GM18505 (cell line): ENCODE data around the gene ACP2.

Source experiments
- ATAC-seq: cut with Tn5 transposase; IDR thresholded peaks from one replicate; pipeline ENCODE4 v1.9.1; 2021; ENCODE audit not compliant: unreplicated experiment
- POLR2A ChIP-seq: IDR thresholded peaks from 4 replicates; pipeline ENCODE4 v1.6.1; 2011; ENCODE audit warnings: borderline replicate concordance; ENCODE audit not compliant: insufficient read depth, insufficient read length; ENCODE audit errors: extremely low read depth

Gene ACP2

DNA sequence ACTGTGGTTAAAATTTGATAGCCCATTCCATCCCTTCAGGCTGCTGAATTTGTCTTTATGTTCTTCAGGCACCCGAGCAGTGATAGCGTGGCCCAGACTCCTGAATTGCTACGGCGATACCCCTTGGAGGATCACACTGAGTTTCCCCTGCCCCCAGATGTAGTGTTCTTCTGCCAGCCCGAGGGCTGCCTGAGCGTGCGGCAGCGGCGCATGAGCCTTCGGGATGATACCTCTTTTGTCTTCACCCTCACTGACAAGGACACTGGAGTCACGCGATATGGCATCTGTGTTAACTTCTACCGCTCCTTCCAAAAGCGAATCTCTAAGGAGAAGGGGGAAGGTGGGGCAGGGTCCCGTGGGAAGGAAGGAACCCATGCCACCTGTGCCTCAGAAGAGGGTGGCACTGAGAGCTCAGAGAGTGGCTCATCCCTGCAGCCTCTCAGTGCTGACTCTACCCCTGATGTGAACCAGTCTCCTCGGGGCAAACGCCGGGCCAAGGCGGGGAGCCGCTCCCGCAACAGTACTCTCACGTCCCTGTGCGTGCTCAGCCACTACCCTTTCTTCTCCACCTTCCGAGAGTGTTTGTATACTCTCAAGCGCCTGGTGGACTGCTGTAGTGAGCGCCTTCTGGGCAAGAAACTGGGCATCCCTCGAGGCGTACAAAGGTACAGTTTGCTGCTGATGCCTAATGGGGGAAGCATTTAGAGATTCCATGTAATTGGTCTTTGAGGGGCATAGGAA is 26.1 kb upstream of the ACP2 start:
- ATAC-seq, result no peak
- no peak for TF ChIP-seq POLR2A

DNA sequence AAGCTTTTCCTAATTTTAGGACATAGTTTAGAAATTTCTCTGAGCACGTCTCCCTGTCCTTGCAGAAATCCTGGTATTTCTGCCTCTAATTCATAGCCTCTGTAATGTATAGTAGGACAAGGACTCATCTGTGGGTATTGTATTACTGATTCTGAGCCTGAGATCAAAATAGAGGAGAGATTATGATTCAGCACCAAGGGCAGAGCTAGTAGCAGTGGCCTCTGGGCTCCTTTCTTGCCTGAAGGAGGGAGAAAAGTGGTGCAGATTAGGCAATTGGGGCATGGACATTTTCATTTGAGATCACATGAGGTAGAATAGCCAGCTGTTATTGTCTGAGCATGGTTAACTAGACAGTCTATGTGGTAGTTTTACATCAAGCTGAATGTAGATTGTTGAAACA is 24.1 kb upstream of the ACP2 start:
- ATAC-seq, result no peak
- TF ChIP-seq POLR2A, result no peak

DNA sequence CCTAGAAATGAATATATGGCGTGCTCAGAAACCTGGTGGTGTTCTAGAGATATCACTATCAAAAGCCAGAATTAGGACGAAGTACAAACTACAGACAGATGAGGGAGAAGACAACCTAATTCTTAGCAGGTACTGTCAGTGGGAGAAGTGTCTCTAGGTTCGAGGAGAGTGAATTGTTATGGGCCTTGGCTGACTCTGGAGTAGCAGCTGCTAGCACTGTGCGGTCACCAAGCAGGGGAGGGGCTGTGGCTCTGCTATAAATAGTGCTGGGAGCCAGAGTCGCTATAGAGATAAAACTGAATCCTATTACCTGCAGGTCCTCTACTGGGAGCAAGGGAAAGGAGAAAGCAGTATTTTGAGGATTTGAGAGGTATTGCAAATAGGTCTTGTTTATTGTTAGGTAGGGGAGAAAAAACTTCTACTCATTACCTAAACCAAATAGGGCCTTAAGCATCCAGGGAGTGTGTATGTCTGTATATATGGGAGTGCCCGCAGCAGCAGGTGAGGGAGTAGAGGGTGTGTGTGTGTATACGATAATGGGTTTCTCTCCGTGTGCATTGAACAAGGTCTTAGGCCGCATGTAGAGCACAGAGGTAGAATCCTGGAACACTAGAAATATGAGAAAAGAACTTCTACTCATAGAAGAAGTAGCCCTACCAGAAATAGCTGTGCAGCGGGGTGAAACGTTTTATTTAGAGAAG is 23.5 kb upstream of the ACP2 start:
- no peak for ATAC-seq
- no peak for TF ChIP-seq POLR2A

DNA sequence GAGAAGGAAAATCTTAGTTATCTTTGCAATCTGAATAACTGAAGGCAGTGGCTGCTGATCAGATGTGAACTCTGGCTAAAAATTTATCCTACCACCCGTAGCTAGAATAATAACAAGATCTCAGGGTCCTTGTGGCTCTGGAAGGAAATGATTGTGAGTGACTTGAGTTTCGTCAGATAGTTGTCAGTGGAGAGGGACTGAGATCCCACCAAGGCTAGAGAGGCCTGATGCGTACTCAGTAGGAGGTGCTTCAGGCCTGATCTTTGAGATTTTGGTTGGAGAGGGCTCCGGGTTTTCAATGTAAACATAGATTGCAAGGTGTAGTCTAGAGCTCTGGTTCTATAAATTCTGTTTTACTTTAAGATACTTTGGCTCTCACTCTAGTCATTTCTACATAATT is 22.7 kb upstream of the ACP2 start:
- no peak for ATAC-seq
- no peak for TF ChIP-seq POLR2A

DNA sequence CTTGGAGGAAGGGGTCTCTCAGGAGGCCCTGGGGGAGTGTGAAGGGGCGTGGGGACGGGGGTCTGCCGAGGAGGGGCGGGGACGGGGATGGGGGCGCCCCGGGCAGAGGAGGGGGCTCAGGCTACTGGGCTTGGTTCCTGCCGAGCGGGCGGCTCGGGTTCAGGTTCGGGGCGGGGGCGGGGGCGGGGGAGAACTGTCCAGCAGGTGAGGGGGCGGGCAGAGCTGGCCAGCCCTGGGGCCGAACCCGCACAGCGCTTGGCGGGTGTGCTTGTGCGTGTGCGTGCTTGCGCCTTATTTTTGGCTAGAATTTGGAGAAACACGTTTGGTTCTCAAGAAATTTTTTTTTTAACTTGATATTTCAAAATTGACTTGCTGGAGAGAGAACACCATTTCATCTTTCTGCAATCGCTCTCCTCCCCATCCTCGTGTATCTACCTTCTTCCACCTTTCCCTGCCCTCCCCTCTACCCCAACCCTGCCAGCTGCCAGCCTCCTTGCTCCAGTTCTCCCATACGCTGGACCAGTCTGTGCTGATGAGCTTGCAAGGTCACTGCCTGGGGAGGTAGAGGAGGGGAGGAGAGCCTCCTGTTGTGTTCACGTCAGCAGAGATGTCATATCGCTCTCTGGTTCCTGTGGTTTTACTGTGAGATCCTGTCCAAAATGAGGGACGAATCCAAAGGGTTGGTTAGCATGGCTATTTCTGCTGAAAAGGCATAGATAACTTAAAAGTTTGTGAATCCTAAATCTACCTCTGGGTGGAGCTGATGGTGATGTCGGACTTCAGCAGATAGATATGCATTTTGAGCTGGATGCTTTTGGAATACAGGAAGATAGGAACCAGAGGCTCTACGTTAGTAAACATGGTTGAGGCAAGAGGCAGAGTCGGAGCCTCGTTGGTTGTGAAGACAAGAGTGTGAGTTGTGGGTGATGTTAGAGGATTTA is 22.0 kb upstream of the ACP2 start:
- TF ChIP-seq POLR2A, result no peak
- no peak for ATAC-seq

DNA sequence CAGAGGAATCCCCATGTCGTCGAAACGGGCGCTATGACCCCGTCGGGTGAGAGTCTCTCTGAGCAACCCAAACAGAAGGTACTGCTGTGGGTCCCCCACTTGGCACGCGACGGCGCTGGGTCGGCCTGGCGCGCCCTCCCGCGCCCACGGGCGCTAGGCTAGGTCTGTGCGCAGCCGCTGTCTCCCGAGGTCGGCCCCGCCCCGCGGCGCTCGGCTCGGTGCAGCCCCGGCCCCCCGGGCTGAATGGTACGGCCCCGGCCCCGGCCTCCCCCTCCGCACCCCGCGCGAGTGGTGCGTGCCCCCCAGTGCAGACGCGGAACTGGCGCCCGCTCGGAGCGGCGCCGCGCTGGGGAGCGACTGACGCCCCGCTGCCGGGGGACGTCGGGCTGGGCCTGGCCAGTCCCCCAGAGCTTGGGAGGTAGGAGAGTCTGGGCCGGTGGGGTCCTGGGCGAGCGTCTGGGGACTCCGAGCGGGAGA is 21.3 kb upstream of the ACP2 start, which contains the start of gene MADD:
MADD (plus strand) TSS at position 305 of the 477 bp plus-strand sequence.
- peak; percentile 74 for ATAC-seq
- TF ChIP-seq POLR2A, result peak; percentile 90

DNA sequence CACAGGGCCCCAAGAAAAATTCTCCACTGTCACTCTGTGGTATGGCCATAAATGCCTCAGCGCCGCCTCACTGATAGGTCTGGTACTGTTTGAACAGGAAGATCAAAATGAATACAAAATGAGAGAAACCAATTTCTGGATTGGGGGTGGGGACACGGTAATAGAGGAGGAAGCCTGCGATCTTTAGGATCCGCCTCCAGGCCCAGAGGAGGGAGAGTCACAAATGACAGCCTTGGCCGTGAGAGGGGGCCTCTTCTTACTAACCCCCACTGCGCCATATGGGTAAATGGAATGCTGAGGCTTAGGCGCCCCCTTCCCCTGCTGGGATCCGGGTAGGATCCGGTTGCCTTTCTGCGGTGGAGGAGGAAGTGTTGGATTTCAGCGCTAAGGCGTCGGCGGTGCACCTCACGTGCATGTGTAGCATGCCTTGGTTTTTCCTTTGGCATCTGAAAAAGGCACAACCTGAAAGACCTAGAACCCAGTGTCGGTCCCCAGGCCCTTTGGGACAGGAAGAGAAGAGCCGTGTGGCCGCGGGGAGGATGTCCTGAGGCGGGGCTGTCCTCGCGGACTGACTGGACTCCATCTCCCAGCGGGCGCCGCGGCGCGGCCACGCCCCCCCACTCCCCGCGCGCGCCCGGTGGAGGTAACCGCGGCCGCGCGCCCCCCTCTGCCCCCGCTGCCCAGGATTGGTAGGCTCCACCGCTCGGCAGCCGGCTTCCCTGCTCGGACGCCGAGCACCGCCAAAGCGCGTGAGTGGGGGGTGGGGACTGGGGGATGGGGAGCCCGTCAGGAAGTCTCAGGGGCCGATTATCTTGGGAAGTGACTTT is 20.6 kb upstream of the ACP2 start:
- ATAC-seq, result peak; percentile 47
- no peak for TF ChIP-seq POLR2A

DNA sequence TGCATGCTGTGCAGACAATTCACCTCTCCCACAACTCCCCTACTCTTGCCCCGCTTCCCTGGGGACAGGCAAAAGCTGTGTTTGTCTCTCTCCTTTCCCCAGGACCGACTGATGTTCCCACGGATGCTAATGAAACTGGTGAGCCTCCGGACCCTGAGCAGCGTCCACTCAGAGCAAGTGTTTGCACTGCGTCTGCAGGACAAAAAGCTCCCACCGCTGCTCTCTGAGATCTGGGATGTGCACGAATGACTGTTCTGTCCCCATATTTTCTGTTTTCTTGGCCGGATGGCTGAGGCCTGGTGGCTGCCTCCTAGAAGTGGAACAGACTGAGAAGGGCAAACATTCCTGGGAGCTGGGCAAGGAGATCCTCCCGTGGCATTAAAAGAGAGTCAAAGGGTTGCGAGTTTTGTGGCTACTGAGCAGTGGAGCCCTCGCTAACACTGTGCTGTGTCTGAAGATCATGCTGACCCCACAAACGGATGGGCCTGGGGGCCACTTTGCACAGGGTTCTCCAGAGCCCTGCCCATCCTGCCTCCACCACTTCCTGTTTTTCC is 19.9 kb upstream of the ACP2 start:
- no peak for ATAC-seq
- TF ChIP-seq POLR2A, result no peak

DNA sequence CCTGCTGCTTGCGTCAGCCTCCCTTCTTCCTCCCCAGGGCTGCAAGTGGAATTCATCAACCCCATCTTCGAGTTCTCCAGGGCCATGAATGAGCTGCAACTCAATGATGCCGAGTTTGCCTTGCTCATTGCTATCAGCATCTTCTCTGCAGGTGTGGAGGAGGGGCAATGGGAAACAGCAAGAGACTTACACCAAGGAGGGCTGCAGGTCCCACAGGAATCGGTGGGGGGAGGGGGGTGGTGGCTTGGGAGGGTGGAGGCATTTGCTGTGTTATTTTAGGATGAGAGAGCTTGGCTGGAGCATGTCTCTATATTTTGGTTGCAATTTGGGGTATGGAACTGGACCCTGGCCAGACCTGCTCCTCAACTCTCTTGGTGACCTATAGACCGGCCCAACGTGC is 19.3 kb upstream of the ACP2 start:
- no peak for ATAC-seq
- TF ChIP-seq POLR2A, result no peak

DNA sequence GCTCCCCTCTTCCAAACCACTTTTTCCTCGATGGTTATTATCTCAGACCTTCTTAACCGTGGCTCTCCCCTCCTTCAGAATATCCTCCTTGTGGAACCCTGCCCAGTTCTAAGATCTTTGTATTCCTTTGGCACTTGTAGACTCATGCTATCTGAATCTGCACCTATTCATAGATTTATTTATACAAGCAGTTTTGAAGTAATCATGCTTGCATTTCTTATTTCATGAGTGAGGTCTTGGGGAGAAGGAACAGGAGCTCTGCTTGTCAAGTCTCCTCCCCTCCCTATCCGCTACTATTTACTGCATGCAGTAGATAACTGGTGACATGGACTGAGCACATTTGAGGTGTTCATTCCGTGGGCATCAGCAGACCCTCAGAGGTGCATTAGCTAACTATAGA is 15.9 kb upstream of the ACP2 start:
- no peak for ATAC-seq
- TF ChIP-seq POLR2A, result no peak

DNA sequence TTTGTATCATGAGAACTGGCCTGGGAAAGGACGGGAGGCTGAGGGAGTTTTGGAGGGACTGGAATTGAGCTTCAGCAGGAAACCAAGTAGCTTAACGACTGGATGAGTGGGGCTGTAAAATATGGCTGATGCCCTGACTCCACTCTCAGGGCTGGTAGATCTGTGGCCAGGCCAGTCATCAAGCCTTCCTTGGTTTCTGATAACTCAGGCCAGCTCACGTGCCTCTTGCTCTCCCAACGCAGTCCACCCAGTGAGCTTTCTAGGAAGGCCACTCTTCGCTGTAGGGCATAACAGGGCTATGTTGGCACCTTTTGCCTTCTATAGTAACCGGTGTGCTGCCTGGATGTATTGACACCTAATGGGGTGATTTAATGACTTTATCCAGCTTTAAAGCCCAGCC is 15.5 kb upstream of the ACP2 start:
- no peak for TF ChIP-seq POLR2A
- ATAC-seq, result no peak

DNA sequence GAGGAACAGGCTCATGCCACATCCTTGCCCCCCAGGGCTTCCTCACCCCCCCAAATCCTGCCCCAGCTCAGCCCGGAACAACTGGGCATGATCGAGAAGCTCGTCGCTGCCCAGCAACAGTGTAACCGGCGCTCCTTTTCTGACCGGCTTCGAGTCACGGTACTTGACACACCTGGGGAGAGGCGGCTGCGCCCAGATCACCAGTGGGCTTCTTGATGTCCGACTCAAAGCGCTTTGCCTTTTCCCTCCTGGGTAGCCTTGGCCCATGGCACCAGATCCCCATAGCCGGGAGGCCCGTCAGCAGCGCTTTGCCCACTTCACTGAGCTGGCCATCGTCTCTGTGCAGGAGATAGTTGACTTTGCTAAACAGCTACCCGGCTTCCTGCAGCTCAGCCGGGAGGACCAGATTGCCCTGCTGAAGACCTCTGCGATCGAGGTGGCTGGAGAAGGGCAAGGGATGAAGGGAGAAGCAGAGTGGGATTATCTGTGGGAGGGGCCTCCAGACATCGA is 12.7 kb upstream of the ACP2 start:
- no peak for ATAC-seq
- no peak for TF ChIP-seq POLR2A
